ENCODE results near the gene KCNH1. TPM values are rescaled to one million over a fixed set of nuclear protein-coding genes. Genes with fewer than 3 reads are reported as not detected.

Gene KCNH1
- total and polyA plus RNA-seq, 3 donors from 2014 or later = 1.5 to 4.2 (median 2.8) TPM

DNA sequence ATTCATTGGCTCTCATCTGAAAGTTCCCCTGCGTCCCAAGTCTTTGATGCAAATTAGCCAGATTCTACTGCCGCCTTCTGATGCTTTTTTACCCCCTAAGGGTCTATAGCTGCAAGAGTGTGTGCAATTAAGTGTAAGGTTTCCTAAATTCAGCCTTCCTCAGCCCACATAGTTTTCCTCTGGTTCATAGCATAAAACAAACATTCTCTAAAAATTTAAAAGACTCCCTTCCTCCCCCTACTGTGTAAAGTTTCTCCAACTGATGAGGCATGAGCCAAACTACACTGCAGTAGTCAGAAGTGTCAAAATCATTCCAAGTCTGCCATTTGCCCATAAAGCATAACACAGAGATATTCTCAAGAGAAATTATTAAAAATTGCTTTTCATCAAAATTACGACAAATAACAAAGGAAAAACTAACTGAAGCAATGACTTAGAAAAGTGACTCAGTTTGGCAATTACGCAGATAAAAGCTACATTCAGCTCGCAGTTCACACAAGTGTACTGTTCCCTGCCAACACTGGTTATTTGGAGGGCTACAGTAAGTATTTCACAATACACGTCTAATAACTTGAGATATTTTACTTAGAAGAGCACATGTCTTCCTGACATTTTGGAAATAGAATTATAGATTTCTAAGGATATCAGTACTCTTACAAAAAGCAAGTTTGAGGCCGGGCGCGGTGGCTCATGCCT, 15.4 kb downstream of the KCNH1 start:
- intact Hi-C loops (cut with DNase I; ENCODE audit: low total_unique reads) = no loop called here
- TF ChIP-seq, protein P1, sequence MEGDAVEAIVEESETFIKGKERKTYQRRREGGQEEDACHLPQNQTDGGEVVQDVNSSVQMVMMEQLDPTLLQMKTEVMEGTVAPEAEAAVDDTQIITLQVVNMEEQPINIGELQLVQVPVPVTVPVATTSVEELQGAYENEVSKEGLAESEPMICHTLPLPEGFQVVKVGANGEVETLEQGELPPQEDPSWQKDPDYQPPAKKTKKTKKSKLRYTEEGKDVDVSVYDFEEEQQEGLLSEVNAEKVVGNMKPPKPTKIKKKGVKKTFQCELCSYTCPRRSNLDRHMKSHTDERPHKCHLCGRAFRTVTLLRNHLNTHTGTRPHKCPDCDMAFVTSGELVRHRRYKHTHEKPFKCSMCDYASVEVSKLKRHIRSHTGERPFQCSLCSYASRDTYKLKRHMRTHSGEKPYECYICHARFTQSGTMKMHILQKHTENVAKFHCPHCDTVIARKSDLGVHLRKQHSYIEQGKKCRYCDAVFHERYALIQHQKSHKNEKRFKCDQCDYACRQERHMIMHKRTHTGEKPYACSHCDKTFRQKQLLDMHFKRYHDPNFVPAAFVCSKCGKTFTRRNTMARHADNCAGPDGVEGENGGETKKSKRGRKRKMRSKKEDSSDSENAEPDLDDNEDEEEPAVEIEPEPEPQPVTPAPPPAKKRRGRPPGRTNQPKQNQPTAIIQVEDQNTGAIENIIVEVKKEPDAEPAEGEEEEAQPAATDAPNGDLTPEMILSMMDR (IDR thresholded peaks at IDR 0.05) = no peak
- TF ChIP-seq POLR2A (IDR thresholded peaks at IDR 0.05) = no peak
- H3K4me3 ChIP-seq = no peak overlapping the region

DNA sequence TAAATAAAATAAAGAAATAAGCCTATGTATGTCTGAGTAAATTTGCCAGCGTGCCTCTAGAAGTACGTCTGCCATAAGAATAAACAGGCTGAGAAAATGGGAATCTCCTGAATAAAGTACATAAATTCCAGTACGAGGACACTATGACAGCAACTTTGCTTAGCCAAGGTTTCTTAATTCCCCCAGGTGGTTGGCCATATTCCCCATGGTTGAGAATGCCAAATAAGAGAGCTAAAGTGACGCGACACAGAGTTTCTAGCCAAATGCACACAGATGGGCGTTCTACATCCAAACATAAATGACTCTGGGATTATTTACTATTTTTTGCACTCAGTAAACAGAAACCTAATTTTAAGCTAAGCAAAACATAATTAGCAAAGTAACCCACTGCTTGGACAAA, 19.5 kb downstream of the KCNH1 start:
- TF ChIP-seq POLR2A (IDR thresholded peaks at IDR 0.05) = no peak
- TF ChIP-seq, protein P1 (IDR thresholded peaks at IDR 0.05) = no peak
- Histone ChIP-seq H3K27ac (no peak overlapping the region), H3K27me3 (no peaks in the 10 kb centered on the region), H3K4me3 (no peak overlapping the region), H3K4me1 (no peaks in the 10 kb centered on the region), H3K36me3 (ENCODE audit: low read depth, missing control alignments) (no peaks in the 10 kb centered on the region), H3K9me3 (no peaks in the 10 kb centered on the region)
- intact Hi-C loops (cut with DNase I; ENCODE audit: low total_unique reads) = no loop called here
- DNase-seq = no peak
- 85% methylated on average over 6 of the region's 6 CpGs for WGBS, 2 donors

More for the DNA sequence above, 15.4 kb downstream of the KCNH1 start:
- Histone ChIP-seq H3K27ac (no peak overlapping the region), H3K36me3 (ENCODE audit: low read depth, missing control alignments) (no peaks in the 10 kb centered on the region), H3K27me3 (no peaks in the 10 kb centered on the region), H3K4me1 (no peaks in the 10 kb centered on the region), H3K9me3 (no peaks in the 10 kb centered on the region)
- 84 to 91% methylated on average over 9 of the region's 9 CpGs for WGBS, 2 donors
- no peak for DNase-seq

DNA sequence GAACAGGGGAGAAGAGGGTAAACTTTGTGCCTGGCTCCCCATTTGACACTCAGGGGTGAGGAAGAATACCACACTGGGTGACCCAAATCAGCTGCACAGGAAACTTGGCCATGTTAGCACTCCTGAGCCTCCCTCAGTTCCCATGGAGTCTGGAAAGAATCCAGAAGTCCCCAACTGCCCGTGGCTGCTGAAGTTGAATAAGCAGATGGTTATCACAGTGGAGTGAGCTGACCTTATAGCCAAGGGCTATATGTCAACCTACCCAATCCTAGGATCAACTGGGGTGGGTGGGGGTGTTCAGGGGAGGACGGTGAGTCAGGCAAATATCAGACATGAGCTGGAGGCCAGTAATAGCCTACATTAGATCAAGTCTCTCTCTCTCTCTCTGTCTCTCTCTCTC, 20.4 kb downstream of the KCNH1 start:
- no peaks in the 10 kb centered on the region for H3K36me3 ChIP-seq (ENCODE audit: low read depth, missing control alignments)
- H3K4me1 ChIP-seq = no peaks in the 10 kb centered on the region
- H3K9me3 ChIP-seq = no peaks in the 10 kb centered on the region
- no peak for TF ChIP-seq POLR2A (IDR thresholded peaks at IDR 0.05)
- TF ChIP-seq, protein P1 (IDR thresholded peaks at IDR 0.05) = no peak
- no peak overlapping the region for H3K4me3 ChIP-seq
- intact Hi-C loops (cut with DNase I; ENCODE audit: low total_unique reads) = no loop called here
- WGBS, 2 donors = 57 to 67% methylated on average over 2 of the region's 2 CpGs
- no peaks in the 10 kb centered on the region for H3K27me3 ChIP-seq
- H3K27ac ChIP-seq = no peak overlapping the region
- DNase-seq = no peak

DNA sequence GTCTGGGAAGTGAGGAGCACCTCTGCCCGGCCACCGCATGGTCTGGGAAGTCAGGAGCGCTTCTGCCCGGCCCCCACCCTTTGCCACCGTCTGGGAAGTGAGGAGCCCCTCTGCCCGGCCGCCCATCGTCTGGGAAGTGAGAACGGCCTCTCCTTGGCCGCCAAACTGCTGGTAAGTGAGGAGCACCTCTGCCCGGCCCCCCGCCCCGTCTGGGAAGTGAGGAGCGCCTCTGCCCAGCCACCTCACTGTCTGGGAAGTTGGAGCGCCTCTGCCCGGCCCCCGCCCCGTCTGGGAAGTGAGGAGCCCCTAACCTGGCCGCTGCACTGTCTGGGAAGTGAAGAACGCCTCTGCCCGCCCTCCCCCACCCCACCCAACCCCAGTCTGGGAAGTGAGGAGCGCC, 22.6 kb downstream of the KCNH1 start:
- H3K9me3 ChIP-seq = no peaks in the 10 kb centered on the region
- no peaks in the 10 kb centered on the region for H3K27me3 ChIP-seq
- H3K36me3 ChIP-seq (ENCODE audit: low read depth, missing control alignments) = no peaks in the 10 kb centered on the region
- intact Hi-C loops (cut with DNase I; ENCODE audit: low total_unique reads) = no loop called here
- no peak overlapping the region for H3K4me3 ChIP-seq
- H3K4me1 ChIP-seq = no peaks in the 10 kb centered on the region
- H3K27ac ChIP-seq = no peak overlapping the region
- 70 to 77% methylated on average over 15 to 22 of the region's 22 CpGs for WGBS, 2 donors
- no peak for TF ChIP-seq POLR2A (IDR thresholded peaks at IDR 0.05)
- TF ChIP-seq, protein P1 (IDR thresholded peaks at IDR 0.05) = no peak
- DNase-seq = no peak

DNA sequence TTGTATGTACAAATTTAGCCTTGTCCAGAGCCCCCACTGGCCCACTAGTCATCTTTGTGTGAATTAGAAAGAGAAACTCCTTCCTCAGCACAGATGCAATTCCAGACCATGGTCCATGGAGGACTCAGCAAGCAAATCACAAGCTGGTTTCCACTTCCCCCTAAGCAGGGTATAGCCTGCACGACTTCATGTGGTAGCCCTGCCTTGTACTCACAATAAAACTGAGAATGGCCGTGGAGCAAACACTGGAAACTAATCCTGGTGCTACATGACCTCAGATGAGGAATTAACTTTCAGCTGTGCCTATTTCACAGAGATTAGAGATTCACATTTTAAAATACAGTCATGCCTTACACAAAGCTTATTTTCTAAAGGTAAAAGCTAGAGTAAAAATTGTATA, 32.5 kb downstream of the KCNH1 start:
- 79 to 80% methylated on average over 2 of the region's 2 CpGs for WGBS, 2 donors
- no peak for TF ChIP-seq POLR2A (IDR thresholded peaks at IDR 0.05)
- TF ChIP-seq, protein P1 (IDR thresholded peaks at IDR 0.05) = no peak
- no peaks in the 10 kb centered on the region for H3K27me3 ChIP-seq
- no peaks in the 10 kb centered on the region for H3K4me1 ChIP-seq
- H3K9me3 ChIP-seq = no peaks in the 10 kb centered on the region
- no peak overlapping the region for H3K4me3 ChIP-seq
- no peak overlapping the region for H3K27ac ChIP-seq
- H3K36me3 ChIP-seq (ENCODE audit: low read depth, missing control alignments) = no peaks in the 10 kb centered on the region
- DNase-seq = no peak
- intact Hi-C loops (cut with DNase I; ENCODE audit: low total_unique reads) = no loop called here

Measured in testis (tissue), 3 donors.